CD4-positive, alpha-beta T cell treated with Interleukin-1 beta for 1 hour (primary cell): ENCODE data around the gene OR8U1.
"Not testable (repeated sequence)": the region's sequence is repeated elsewhere in the genome, so short reads cannot be mapped to it uniquely, and the experiment has no call there.

Experiments used
- DNase-seq, 2 donors: peaks; one replicate each; pipeline ENCODE4 v3.0.0-alpha.2; 2020 to 2022

Gene OR8U1

GRCh38 chr11:56375324-56375723 is at the start of gene OR8U1:
Gene OR8U1 (plus strand): TSS chr11:56375624. CDS start chr11:56375624, 0 bp downstream.
- no peak for DNase-seq

GRCh38 chr11:56331861-56332491 is 43.4 kb upstream of the OR8U1 start:
- DNase-seq = no peak

GRCh38 chr11:56333156-56333555 is 42.3 kb upstream of the OR8U1 start:
- DNase-seq = no peak

- DNase-seq = no peak
These were observed 35.1 kb upstream of the OR8U1 start for GRCh38 chr11:56340289-56340688.

GRCh38 chr11:56345739-56346138 is 29.7 kb upstream of the OR8U1 start, which contains the start of gene OR8K1:
Gene OR8K1 (plus strand): TSS chr11:56346039. CDS start chr11:56346039, 0 bp downstream.
- DNase-seq = no peak

- DNase-seq = no peak
These were observed 21.4 kb upstream of the OR8U1 start, which contains the start of gene OR8J1 for GRCh38 chr11:56353991-56354390. Gene OR8J1 (plus strand): TSS chr11:56354291. CDS start chr11:56360247, 5,956 bp downstream.

GRCh38 chr11:56380120-56380519 is 4.7 kb downstream of the OR8U1 start:
- no peak for DNase-seq

GRCh38 chr11:56394381-56394780 is 19.0 kb downstream of the OR8U1 start:
- DNase-seq = no peak

- DNase-seq = no peak
These were observed 20.6 kb downstream of the OR8U1 start for GRCh38 chr11:56396047-56396446.

GRCh38 chr11:56401858-56402461 is 26.5 kb downstream of the OR8U1 start:
- not testable (repeated sequence) for DNase-seq

- no peak for DNase-seq
These were observed 29.0 kb downstream of the OR8U1 start for GRCh38 chr11:56404393-56404792.

- DNase-seq = no peak
These were observed 35.4 kb downstream of the OR8U1 start for GRCh38 chr11:56410801-56411200.

- DNase-seq = no peak
These were observed 37.0 kb downstream of the OR8U1 start, which contains the start of gene OR5AL1 for GRCh38 chr11:56412396-56412795. Gene OR5AL1 (plus strand): TSS chr11:56412696.
